ENCODE measurements around the gene NEK8. TPM values are rescaled to one million over a fixed set of nuclear protein-coding genes. Genes with fewer than 3 reads are reported as not detected.

The NEK8 gene
- total RNA-seq, 4 donors from 2014 or later, result 3.9 to 14.0 (median 8.1) TPM

DNA sequence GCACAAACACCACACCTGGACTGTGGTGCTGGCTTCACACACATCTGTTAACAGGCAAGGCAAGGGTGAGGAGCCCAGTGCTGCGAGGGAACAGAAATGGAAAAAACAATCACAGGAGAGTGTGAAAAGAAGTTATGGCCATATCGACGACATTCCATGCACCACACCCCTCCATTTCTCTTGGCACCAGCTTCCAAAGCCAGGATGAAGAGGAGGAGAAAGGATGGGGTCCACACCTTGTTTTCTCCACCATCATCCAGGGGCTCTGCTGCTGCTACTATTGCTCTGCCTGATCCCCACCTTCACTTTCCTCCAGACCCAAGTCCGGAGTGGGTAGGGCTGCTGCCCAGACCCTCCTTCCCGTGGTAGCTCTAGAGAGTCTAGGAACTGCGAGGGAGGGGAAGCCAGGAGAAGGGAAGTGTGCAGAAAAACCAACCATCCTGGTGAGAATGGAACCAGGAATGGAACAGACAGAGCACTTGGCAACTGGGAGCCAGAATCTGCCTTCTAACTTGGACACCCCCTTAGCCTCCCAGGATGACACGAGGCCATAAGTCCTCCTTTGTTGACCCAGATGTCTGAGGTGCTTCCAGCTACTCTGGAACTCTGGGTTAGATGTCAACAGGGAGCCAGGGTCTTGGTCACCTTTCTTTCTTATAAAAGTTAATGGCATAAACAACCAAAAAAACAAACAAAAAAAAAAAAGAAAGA is 15.7 kb upstream of the NEK8 start:
- Histone ChIP-seq H3K27ac (no peak overlapping the region), H3K4me3 (replicated peaks in 1 of 3) (no peak overlapping the region), H3K36me3 (peaks cover 13% of the 10 kb centered on the region in 2 donors), H3K4me1 (peaks cover 15 to 20% of the 10 kb centered on the region in 2 donors), H3K9me3 (no peaks in the 10 kb centered on the region), H3K27me3 (no peaks in the 10 kb centered on the region)
- intact Hi-C loops (cut with DNase I), result no loop called here
- no peak for TF ChIP-seq POLR2A (IDR thresholded peaks at IDR 0.05)
- TF ChIP-seq CTCF (IDR thresholded peaks at IDR 0.05), result no peak
- WGBS, 2 donors, result 81 to 89% methylated on average over 7 of the region's 7 CpGs
- no peak for DNase-seq

DNA sequence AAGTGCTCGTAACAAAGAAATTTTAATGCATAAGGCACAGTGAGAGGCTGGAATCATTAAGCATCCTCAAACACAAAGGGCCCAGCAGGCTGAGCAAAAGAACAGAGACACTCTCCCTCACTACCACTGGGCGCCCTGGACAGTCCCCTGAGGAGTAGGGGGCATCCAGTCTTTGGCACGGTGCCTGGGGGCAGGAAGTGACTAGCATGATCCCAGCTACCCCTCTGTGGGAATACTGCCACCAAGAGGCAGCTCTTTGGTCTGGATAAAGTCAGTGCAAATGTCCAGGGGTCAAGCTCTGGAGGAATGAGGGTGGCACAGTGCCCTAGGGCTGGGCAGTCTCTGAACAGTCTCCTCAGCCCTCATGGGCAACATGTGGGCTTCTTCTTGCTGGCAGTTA is 14.3 kb upstream of the NEK8 start:
- Histone ChIP-seq H3K36me3 (peaks cover 13% of the 10 kb centered on the region in 2 donors), H3K4me1 (peaks cover 25 to 33% of the 10 kb centered on the region in 2 donors), H3K9me3 (no peaks in the 10 kb centered on the region), H3K27me3 (no peaks in the 10 kb centered on the region), H3K27ac (no peak overlapping the region), H3K4me3 (replicated peaks in 1 of 3) (no peak overlapping the region)
- TF ChIP-seq CTCF (IDR thresholded peaks at IDR 0.05) (no peak), POLR2A (IDR thresholded peaks at IDR 0.05) (no peak)
- WGBS, 2 donors, result 85 to 95% methylated on average over 2 to 3 of the region's 3 CpGs
- intact Hi-C loops (cut with DNase I), result no loop called here
- DNase-seq, result no peak

DNA sequence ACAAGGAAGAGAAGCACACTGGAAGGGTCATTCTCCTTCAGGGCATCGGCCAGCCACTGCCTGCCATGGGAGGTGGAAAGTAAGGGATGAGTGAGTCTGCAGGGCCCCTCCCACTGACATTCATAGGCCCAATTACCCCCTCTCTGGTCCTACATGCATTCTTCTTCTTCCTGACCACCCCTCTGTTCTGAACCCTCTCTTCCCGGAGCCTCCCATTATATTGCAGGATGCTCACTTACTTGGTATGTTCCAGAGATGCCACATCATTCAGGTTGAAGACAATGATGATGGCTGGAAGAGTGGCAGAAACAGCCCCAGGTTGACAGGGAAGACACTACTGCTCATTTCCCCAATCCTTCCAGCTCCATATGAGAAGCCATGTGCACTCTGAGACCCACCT is 13.4 kb upstream of the NEK8 start:
- WGBS, 2 donors, result 94 to 97% methylated on average over 2 of the region's 2 CpGs
- Histone ChIP-seq H3K27ac (no peak overlapping the region), H3K27me3 (no peaks in the 10 kb centered on the region), H3K36me3 (peaks cover 13% of the 10 kb centered on the region in 2 donors), H3K4me1 (peaks cover 26 to 33% of the 10 kb centered on the region in 2 donors), H3K4me3 (replicated peaks in 1 of 3) (no peak overlapping the region), H3K9me3 (no peaks in the 10 kb centered on the region)
- intact Hi-C loops (cut with DNase I), result no loop called here
- DNase-seq, result no peak
- TF ChIP-seq CTCF (IDR thresholded peaks at IDR 0.05) (no peak), POLR2A (IDR thresholded peaks at IDR 0.05) (no peak)

DNA sequence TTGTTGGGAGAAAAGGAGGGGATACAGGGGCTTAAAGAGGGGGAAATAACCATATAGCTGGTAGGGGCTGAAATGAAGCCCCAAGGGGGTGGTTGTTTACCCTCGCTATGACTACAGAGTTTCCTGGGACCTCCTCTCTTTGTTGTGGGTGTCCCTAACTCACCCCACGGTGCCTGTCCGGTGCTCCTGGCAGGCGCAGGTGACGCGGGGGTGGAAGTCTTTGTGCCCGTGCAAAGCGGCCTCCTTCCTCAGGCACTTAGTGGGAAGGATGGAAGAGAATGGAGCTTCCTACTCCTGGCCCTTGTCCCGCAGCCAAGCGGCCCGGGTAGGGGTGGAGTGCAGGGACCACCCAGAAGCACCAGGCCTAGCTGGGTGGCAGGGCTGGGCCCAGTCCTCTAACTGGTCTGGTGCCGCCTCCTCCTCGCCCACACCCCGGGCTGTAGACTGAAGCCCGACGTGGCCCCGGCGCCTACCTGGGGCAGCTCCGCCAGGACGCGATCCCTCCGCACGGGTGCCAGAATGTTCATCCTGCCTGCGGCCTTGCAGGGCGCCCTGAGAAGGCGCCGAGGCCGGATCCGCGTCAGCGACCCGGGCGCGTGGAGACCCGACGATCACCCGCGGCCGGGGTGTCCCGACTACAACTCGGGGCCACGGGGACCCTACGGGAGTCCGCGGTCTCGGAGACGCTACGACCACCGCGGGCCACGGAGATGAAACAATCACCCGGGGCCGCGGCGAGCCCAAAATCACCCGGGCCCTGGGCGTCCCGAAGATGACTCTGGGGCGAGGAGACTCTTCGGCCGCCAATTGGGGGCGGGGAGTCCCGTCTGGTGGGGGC is 11.6 kb upstream of the NEK8 start:
- DNase-seq, result peak; percentile 47 to 51
- 24 to 48% methylated on average over 7 to 16 of the region's 63 CpGs for WGBS, 2 donors
- intact Hi-C loops (cut with DNase I), result no loop called here

More for the DNA sequence above, 11.6 kb upstream of the NEK8 start:
- H3K36me3 ChIP-seq, result peaks cover 19 to 22% of the 10 kb centered on the region in 2 donors
- H3K27me3 ChIP-seq, result no peaks in the 10 kb centered on the region
- H3K27ac ChIP-seq, result peak overlapping the region; percentile 86 to 92 (median 89)
- H3K4me3 ChIP-seq (replicated peaks in 1 of 3), result peak overlapping the region; percentile 77 to 86 (median 83)
- no peaks in the 10 kb centered on the region for H3K9me3 ChIP-seq
- no peak for TF ChIP-seq POLR2A (IDR thresholded peaks at IDR 0.05)
- TF ChIP-seq CTCF (IDR thresholded peaks at IDR 0.05), result no peak
- H3K4me1 ChIP-seq, result peaks cover 35 to 44% of the 10 kb centered on the region in 2 donors
